HepG2 (cell line): ENCODE results near the gene SLA2. TPM values are rescaled to one million over a fixed set of nuclear protein-coding genes. Genes with fewer than 3 reads are reported as not detected.
A peak's percentile ranks its signal among the peaks of the same experiment; 100 is the strongest.

Source experiments
- ARID2 ChIP-seq: sonication (generic); formaldehyde crosslinking; IDR thresholded peaks from 2 replicates; pipeline ENCODE4 v1.8.1; 2022; ENCODE audit warnings: mild to moderate bottlenecking, missing genetic modification reagents, borderline replicate concordance
- ATRX ChIP-seq: sonication (generic); formaldehyde crosslinking; IDR thresholded peaks from 2 replicates; pipeline ENCODE4 v1.4.0; 2020; ENCODE audit warnings: missing genetic modification reagents, borderline replicate concordance
- CAMTA2 ChIP-seq: sonication (generic); formaldehyde crosslinking; IDR thresholded peaks from 2 replicates; pipeline ENCODE4 v1.4.0; 2020; ENCODE audit warnings: mild to moderate bottlenecking, missing genetic modification reagents, borderline replicate concordance
- CBX5 ChIP-seq: sonication (generic); formaldehyde crosslinking; IDR thresholded peaks from 2 replicates; pipeline ENCODE4 v1.4.0; 2020; ENCODE audit warnings: missing genetic modification reagents, borderline replicate concordance
- CSRNP1 ChIP-seq: sonication (generic); formaldehyde crosslinking; IDR thresholded peaks from 2 replicates; pipeline ENCODE4 v1.8.1; 2023; ENCODE audit warnings: mild to moderate bottlenecking, missing genetic modification reagents
- SATB2 ChIP-seq: sonication (generic); formaldehyde crosslinking; IDR thresholded peaks from 2 replicates; pipeline ENCODE4 v1.5.0; 2020; ENCODE audit warnings: missing genetic modification reagents
- SKI ChIP-seq: fragments of 450-650 bp; IDR thresholded peaks from one replicate; pipeline ENCODE4 v1.6.1; 2018; ENCODE audit warnings: mild to moderate bottlenecking; ENCODE audit not compliant: partially characterized antibody
- SUZ12 ChIP-seq: fragments of 150-350 bp; IDR thresholded peaks from 2 replicates; pipeline ENCODE4 v1.6.1; 2014; ENCODE audit warnings: low read depth, low read length
- ZHX2 ChIP-seq, 2 experiments: sonication (generic) in 1 of 2; formaldehyde crosslinking in 1 of 2; IDR thresholded peaks; 2 replicates each; pipeline versions ENCODE4 v1.6.1 to v1.9.0; 2014 to 2022; ENCODE audit warnings: antibody characterized with exemption in 1 of 2, borderline replicate concordance in 1 of 2, inconsistent platforms in 1 of 2, low read depth in 1 of 2, missing genetic modification reagents in 1 of 2
- ZNF253 ChIP-seq: sonication (generic); formaldehyde crosslinking; IDR thresholded peaks from 2 replicates; pipeline ENCODE4 v1.8.0; 2022; ENCODE audit warnings: mild to moderate bottlenecking, missing genetic modification reagents, borderline replicate concordance
- ZNF280D ChIP-seq: sonication (generic); formaldehyde crosslinking; IDR thresholded peaks from 2 replicates; pipeline ENCODE4 v1.5.1; 2020; ENCODE audit warnings: mild to moderate bottlenecking, missing genetic modification reagents
- ZNF383 ChIP-seq: sonication (generic); formaldehyde crosslinking; IDR thresholded peaks from 2 replicates; pipeline ENCODE4 v1.4.0; 2020; ENCODE audit warnings: missing genetic modification reagents, mild to moderate bottlenecking, borderline replicate concordance
- ZNF441 ChIP-seq: sonication (generic); formaldehyde crosslinking; IDR thresholded peaks from 2 replicates; pipeline ENCODE4 v1.7.0; 2021; ENCODE audit warnings: missing genetic modification reagents, borderline replicate concordance
- ZNF749 ChIP-seq: sonication (generic); formaldehyde crosslinking; IDR thresholded peaks from 2 replicates; pipeline ENCODE4 v1.8.0; 2022; ENCODE audit warnings: mild to moderate bottlenecking, missing genetic modification reagents, moderate library complexity, borderline replicate concordance
- ZNF816 ChIP-seq: sonication (generic); formaldehyde crosslinking; IDR thresholded peaks from 2 replicates; pipeline ENCODE4 v1.8.0; 2022; ENCODE audit warnings: missing genetic modification reagents, mild to moderate bottlenecking, borderline replicate concordance
- ZNF883 ChIP-seq: sonication (generic); formaldehyde crosslinking; IDR thresholded peaks from 2 replicates; pipeline ENCODE4 v1.5.1; 2020; ENCODE audit warnings: mild to moderate bottlenecking, missing genetic modification reagents; ENCODE audit errors: not compliant biosample characterization
- polyA plus RNA-seq, 8 experiments: library from polyadenylated mRNA; depleted of rRNA in 3 of 8; stranded (reverse) in 7 of 8; unstranded in 1 of 8; fragments of >200 nt; fragmentation: Illumina TruSeq in 4 of 8; extraction: Trizol in 4 of 8; gene quantifications; 2 replicates each; pipeline versions ENCODE4 v1.2.1 to v1.2.3, GENCODE V29; 2011 to 2016; ENCODE audit warnings: low read depth in 4 of 8, missing spikeins in 1 of 8, mixed read lengths in 1 of 8; ENCODE audit not compliant: insufficient read depth in 1 of 8
- total RNA-seq, 5 experiments: library from RNA; depleted of rRNA; stranded (reverse); fragments of >200 nt; fragmentation: Illumina TruSeq; extraction: Trizol; gene quantifications; 2 replicates each; pipeline ENCODE4 v1.2.3, GENCODE V29; 2016; ENCODE audit warnings: low read depth in 1 of 5

Gene SLA2
- total and polyA plus RNA-seq, 2 of the 13 experiments (the other 11 are each of a cell fraction or from before 2014, with no cell fraction given), result 1.6 to 3.6 TPM

GRCh38 chr20:36574366-36575135 lies 71.4 kb downstream of the SLA2 start (continued):
- no peak for TF ChIP-seq ZHX2 (IDR thresholded peaks at IDR 0.05; ENCODE audit: low read depth)
- TF ChIP-seq ZHX2 (CRISPR knock-in tag; IDR thresholded peaks at IDR 0.05; ENCODE audit: borderline replicate concordance), result peak; percentile 69; the same call in 1 of the 2 replicates
- peak; percentile 49 for TF ChIP-seq SKI
- TF ChIP-seq ARID2 (CRISPR knock-in tag), result no peak
- TF ChIP-seq ZNF883 (CRISPR knock-in tag), result peak; percentile 93
- TF ChIP-seq CBX5 (CRISPR knock-in tag), result no peak
- TF ChIP-seq ZNF280D, result no peak; the same call in 1 of the 2 replicates
- no peak for TF ChIP-seq ATRX (CRISPR knock-in tag)
- TF ChIP-seq CAMTA2, result peak; percentile 93
- no peak for TF ChIP-seq SUZ12
- TF ChIP-seq ZNF383, result no peak
- TF ChIP-seq ZNF749 (CRISPR knock-in tag), result no peak
- peak; percentile 45; the same call in 1 of the 2 replicates for TF ChIP-seq SATB2 (CRISPR knock-in tag)
- TF ChIP-seq ZNF253 (CRISPR knock-in tag), result peak; percentile 21; the same call in 1 of the 2 replicates
- TF ChIP-seq ZNF441 (CRISPR knock-in tag), result peak; percentile 87
- peak; percentile 2; the same call in 1 of the 2 replicates for TF ChIP-seq CSRNP1
- TF ChIP-seq ZNF816, result peak; percentile 26; the same call in 1 of the 2 replicates
